Muscle layer of duodenum (tissue), 2 donors: ENCODE results near the gene PVALB.

Source experiments
- H3K27ac ChIP-seq: one replicate; pipeline ENCODE4 v1.7.0; 2013; ENCODE audit warnings: mild to moderate bottlenecking, low read length
- H3K27me3 ChIP-seq: one replicate; pipeline ENCODE4 v1.7.0; 2013; ENCODE audit warnings: low read depth, mild to moderate bottlenecking, control low read depth, low read length
- H3K36me3 ChIP-seq, 2 donors: one replicate each; pipeline ENCODE4 v1.7.0; 2013; ENCODE audit warnings: low read length in 2 of 2, control low read depth in 1 of 2, mild to moderate bottlenecking in 1 of 2; ENCODE audit not compliant: insufficient read depth in 2 of 2, control insufficient read depth in 1 of 2
- H3K4me1 ChIP-seq, 2 donors: one replicate each; pipeline ENCODE4 v1.7.0; 2013; ENCODE audit warnings: low read length in 2 of 2, mild to moderate bottlenecking in 2 of 2, control low read depth in 1 of 2, moderate library complexity in 1 of 2; ENCODE audit not compliant: insufficient read depth in 2 of 2, control insufficient read depth in 1 of 2
- H3K4me3 ChIP-seq, 2 donors: one replicate each; pipeline ENCODE4 v1.7.0; 2013; ENCODE audit warnings: low read length in 2 of 2, low read depth in 1 of 2, mild to moderate bottlenecking in 1 of 2
- H3K9me3 ChIP-seq, 2 donors: one replicate each; pipeline ENCODE4 v1.7.0; 2013; ENCODE audit warnings: low read length in 2 of 2, control low read depth in 1 of 2, mild to moderate bottlenecking in 1 of 2; ENCODE audit not compliant: control insufficient read depth in 1 of 2
- donor health status: healthy.

PVALB gene

DNA sequence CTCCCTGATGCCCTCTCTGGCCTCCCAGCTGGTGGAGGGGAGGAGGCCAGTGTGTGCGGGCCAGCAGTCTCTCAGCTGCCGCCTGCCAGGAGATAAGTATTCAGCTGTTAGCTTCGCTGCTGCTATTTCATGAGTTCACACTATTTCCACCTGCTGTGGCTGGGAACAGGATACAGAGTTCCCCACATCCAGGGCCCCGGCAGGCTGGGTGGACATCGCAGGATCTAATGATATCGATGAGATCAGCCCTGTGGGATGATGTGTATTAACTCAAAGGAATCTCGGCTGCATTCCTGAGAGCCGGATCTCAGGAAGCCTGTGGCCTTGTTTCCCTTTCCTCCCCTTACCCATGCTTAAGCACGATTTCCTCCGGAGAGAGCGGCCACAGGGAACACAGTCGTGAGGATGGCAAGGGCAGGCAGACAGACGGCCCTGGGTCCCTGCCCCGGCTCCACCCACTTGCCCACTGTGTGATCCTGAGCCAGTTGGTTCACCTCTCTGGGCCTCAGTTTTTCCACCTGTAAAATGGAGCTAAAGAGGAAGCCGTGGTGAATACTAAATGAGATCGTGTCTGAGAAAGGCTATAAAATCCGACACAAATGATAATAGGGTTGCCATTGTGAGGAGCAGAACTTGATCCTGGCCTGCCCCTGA, 6.5 kb upstream of the PVALB start:
- no peaks in the 10 kb centered on the region for H3K4me1 ChIP-seq
- peaks cover 19% of the 10 kb centered on the region for H3K27me3 ChIP-seq
- H3K9me3 ChIP-seq, result no peaks in the 10 kb centered on the region
- no peak overlapping the region for H3K4me3 ChIP-seq
- H3K36me3 ChIP-seq, result no peaks in the 10 kb centered on the region
- no peak overlapping the region for H3K27ac ChIP-seq

DNA sequence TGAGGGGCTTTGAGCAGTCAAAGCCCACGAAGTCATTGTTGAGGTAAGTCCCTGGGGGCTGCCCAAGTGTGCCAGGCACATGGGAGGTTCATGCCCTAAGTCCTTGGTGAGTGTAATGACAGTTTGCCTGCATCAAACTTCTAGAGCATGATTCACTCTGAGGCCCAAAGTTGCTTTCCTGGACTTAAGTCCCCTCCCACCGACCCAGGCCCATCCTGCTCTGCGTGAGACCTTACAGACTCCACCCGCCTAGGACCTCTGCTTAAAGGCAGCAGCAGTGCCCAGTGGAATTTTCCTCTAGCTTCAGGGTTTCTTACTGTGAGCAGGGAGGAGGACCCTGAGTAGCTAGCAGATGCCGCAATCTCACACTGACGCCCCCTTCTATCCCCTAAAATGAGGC, 5.7 kb upstream of the PVALB start:
- H3K27me3 ChIP-seq, result peaks cover 26% of the 10 kb centered on the region
- H3K9me3 ChIP-seq, result no peaks in the 10 kb centered on the region
- H3K4me1 ChIP-seq, result no peaks in the 10 kb centered on the region
- no peak overlapping the region for H3K4me3 ChIP-seq
- no peak overlapping the region for H3K27ac ChIP-seq
- no peaks in the 10 kb centered on the region for H3K36me3 ChIP-seq

DNA sequence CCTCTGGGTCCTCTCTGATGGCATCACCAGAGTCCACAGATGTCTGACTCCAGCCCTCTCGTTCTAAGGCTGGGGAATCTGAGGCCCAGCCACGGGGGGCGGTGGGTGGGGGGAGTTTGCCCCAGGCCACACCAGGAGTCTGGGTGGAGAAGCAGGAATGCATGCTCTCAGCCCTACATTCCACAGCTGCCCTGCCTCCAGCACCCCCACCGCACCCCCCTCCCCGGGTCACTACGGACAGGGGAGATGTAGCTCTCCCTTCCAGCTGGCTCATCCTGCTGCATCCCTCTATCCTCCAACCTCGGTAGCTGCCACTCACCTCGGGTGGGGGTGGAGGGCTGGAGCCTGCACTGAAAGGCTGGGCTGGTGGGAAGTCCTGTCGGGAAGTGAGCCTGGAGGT, 2.3 kb upstream of the PVALB start:
- peaks cover 0 to 13% of the 10 kb centered on the region in 2 donors for H3K4me1 ChIP-seq
- H3K36me3 ChIP-seq, result no peaks in the 10 kb centered on the region
- no peak overlapping the region for H3K27ac ChIP-seq
- H3K9me3 ChIP-seq, result no peaks in the 10 kb centered on the region
- H3K4me3 ChIP-seq, result no peak overlapping the region
- H3K27me3 ChIP-seq, result peaks cover 50% of the 10 kb centered on the region

DNA sequence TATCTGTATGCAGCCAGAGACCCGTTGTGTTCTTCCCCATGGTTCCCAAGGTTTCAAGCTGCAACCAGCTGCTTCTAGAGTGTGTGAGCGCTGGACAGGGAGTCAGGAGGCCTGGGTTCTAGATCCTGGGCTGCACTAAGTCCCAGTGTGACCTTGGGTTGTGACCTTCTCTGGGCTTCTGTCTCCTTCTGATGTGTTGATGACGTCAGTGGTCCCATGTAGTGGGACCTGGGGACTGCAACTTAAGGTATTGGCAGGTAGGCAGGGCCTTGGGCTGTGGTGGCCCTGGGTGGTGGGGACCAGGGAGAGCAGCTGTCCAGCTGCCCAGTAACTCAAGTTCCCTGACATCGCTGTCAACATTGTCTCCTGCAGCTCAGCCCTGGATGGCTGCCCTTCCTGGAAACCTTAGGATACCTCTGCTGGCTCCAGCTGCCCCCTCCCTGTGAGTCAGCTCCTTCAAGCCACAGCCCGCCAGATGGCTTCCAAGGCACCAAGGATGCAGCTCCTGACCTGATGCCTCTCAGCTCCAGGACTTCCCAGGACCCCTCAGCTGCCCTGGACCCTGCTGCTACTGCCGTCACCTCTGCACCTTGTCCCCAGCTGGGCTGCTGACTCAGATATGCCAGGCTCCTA, 1.3 kb upstream of the PVALB start:
- no peak overlapping the region for H3K4me3 ChIP-seq
- no peak overlapping the region for H3K27ac ChIP-seq
- H3K4me1 ChIP-seq, result peaks cover 0 to 13% of the 10 kb centered on the region in 2 donors
- H3K27me3 ChIP-seq, result peaks cover 45% of the 10 kb centered on the region
- no peaks in the 10 kb centered on the region for H3K9me3 ChIP-seq
- no peaks in the 10 kb centered on the region for H3K36me3 ChIP-seq

DNA sequence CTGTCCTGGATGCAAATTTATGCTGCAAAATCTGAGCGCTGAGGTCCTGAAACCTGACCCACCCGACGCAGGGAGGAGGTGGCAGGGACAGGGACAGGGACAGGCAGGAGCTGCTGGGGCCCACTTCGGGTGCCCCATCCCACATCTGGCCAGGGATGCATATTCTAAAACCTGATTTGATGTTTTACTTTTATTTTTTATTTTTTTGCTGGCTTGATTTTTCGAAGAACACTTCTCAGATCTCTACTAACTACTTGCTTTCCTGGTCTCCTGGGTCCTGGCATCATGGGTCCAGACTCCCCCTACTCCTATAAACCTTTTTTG, 652 bp upstream of the PVALB start:
- H3K27ac ChIP-seq, result no peak overlapping the region
- no peaks in the 10 kb centered on the region for H3K36me3 ChIP-seq
- H3K9me3 ChIP-seq, result no peaks in the 10 kb centered on the region
- H3K4me1 ChIP-seq, result peaks cover 0 to 13% of the 10 kb centered on the region in 2 donors
- H3K27me3 ChIP-seq, result peaks cover 45% of the 10 kb centered on the region
- peak overlapping the region in 1 of 2 donors; percentile 59 for H3K4me3 ChIP-seq

DNA sequence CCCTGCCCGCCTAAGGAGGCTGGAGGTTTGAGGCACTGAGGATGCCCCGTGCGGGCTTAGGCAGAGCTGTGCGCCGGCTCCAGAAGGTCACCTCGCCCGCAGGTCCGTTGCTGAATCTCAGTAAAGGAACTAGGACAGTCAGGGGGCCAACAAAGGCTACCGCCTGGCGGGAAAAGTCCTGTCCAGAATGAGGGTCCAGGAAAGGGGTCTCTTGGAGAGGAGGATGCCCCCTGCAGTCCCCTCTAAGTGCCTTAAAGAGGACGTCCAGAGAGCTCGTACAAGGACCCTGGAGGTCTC, 548 bp downstream of the PVALB start:
- Histone ChIP-seq H3K4me1 (peaks cover 0 to 13% of the 10 kb centered on the region in 2 donors), H3K27ac (no peak overlapping the region), H3K27me3 (peaks cover 45% of the 10 kb centered on the region), H3K36me3 (no peaks in the 10 kb centered on the region), H3K9me3 (no peaks in the 10 kb centered on the region), H3K4me3 (peak overlapping the region in 1 of 2 donors; percentile 59)

DNA sequence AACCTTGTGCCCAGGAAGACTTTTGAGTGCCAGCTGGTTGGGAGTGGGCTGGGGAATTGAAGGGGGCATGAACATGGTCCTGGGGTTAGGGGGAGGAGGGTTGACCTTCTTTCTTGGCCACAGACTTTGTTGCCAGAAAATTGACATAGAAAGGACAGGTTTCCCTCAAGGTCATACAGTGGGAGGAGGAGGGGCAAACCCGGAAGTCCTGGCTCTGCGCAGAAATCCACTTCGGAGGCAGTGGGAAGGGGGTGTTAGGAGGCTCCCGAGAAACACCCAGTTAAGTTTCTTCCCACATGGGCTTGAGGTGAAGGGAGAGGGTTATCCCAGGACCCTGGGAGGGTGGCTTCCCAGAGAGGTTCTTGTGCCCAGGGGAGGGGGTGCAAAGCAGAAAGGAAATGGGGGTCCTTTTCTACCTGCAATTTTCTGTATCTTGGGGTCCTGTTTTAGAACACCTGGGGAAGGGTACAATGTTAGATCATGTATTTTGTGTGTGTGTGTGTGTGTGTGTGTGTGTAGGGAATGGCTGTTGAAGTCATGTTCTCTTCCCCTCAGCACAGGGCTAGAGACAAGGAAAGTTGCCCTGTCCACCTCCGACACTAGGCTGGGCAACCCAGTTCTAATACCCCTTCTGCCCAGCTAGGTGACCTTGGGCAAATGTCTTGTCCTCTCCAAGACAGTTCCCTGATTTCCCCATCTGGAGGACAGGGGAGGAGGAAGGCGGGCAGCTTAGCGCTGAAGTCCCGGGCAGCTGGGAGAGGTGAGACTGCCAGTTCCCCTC, 1.1 kb downstream of the PVALB start:
- Histone ChIP-seq H3K9me3 (no peaks in the 10 kb centered on the region), H3K27ac (no peak overlapping the region), H3K27me3 (peaks cover 45% of the 10 kb centered on the region), H3K4me3 (no peak overlapping the region), H3K4me1 (peaks cover 0 to 13% of the 10 kb centered on the region in 2 donors), H3K36me3 (no peaks in the 10 kb centered on the region)

DNA sequence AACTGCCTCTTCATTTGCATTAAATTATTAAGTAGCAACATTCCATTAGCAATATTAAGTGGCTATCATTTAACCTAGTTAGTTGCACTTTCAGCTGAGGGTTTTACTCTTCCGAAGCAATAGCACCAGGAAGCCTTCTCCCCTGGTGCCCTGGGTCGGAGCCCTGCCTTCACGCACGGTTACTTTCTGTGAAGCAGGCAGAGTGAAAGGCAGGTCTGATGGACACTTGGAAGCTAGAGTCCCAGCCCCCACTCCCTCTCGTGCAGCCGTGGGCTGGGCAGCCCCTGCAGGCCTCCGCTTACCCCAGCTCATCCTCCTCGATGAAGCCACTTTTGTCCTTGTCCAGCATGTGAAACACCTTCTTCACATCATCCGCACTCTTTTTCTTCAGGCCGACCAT, 2.0 kb downstream of the PVALB start:
- peaks cover 42% of the 10 kb centered on the region for H3K27me3 ChIP-seq
- peaks cover 0 to 13% of the 10 kb centered on the region in 2 donors for H3K4me1 ChIP-seq

DNA sequence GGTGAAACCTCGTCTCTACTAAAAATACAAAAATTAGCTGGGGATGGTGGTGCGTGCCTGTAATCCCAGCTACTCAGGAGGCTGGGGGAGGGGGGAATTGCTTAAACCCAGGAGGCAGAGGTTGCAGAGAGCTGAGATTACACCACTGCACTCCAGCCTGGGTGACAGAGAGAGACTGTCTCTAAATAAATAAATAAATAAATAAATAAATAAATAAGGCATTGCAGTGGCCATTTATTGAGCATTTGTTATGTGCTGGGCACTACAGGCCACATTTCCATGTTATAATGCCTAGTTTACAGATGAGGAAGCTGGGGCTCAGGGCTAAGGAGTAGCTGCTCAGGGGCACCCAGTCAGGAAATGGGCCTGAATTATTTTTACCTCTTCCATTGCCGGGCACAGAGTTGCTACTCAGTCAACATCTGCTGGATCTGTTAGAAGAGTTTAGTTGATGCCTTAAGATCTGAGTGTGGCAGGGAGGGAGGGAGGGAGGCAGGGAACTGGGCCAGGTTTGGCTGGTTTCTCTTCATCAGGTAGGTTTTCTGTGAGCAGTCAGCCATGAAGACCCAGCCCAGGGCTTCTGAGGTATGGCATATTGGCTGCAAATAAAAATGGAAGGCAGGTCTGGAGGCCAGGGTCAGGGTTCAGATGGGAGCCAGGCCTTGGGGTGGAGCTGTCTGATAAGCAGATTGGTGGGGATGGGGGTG, 5.6 kb downstream of the PVALB start:
- Histone ChIP-seq H3K4me3 (no peak overlapping the region), H3K27me3 (peaks cover 12% of the 10 kb centered on the region), H3K4me1 (peaks cover 0 to 2% of the 10 kb centered on the region in 2 donors), H3K9me3 (no peaks in the 10 kb centered on the region), H3K36me3 (no peaks in the 10 kb centered on the region), H3K27ac (no peak overlapping the region)

More for the DNA sequence above, 2.0 kb downstream of the PVALB start:
- Histone ChIP-seq H3K36me3 (no peaks in the 10 kb centered on the region), H3K9me3 (no peaks in the 10 kb centered on the region), H3K4me3 (no peak overlapping the region), H3K27ac (no peak overlapping the region)

DNA sequence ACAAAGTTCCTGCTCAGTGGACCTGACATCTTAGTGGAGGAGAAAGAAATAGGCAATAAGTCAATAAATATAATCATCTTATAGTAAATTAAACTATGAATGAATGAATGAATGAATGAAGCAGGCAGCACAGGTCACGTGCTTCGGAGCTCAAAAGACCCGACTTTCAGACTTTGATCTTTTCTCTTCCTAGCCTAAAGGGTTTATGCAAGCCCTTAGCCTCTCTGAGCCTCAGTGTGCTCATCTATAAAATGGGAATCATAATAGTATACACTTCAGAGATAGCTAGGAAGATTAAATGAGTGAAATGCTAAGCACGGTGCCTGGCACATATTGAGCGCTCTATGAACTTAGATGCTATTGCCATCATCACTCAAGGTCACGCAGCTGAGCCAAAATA, 7.5 kb downstream of the PVALB start:
- no peaks in the 10 kb centered on the region for H3K4me1 ChIP-seq
- H3K9me3 ChIP-seq, result no peaks in the 10 kb centered on the region
- H3K4me3 ChIP-seq, result no peak overlapping the region
- no peak overlapping the region for H3K27ac ChIP-seq
- no peaks in the 10 kb centered on the region for H3K27me3 ChIP-seq
- no peaks in the 10 kb centered on the region for H3K36me3 ChIP-seq

DNA sequence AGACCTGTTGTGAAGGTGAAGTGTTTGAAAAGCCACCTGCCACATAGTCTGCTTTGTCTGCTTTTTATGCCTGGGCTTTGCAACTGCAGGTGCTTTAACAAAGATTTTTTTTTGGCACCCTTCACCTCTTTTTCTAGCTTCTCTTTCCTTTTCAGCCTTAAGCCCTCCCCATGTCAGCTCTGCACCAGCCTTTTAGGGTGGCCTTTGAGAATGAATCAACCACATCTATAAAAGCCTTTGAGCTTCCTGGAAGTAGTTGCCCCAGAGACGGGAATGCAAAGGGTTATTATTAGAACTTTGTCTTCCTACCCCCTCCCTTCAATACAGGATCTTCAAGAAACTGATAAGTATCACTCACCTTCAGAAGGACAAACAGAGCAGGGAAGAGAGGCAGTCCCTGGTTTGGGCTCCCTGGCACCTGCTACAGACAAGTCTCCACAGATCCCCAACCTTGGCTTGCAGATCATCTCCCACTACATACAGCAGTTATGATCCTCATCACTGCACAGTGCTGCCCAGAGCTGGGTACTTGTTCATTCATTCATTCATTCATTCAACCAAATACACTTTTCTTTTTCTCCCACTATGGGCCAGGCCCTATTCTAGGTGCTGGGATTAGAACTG, 8.0 kb downstream of the PVALB start:
- Histone ChIP-seq H3K27ac (no peak overlapping the region), H3K4me1 (no peaks in the 10 kb centered on the region), H3K9me3 (no peaks in the 10 kb centered on the region), H3K4me3 (no peak overlapping the region), H3K36me3 (no peaks in the 10 kb centered on the region), H3K27me3 (no peaks in the 10 kb centered on the region)
